Measurements from ENCODE around the gene GMEB2.
"Not testable (repeated sequence)": the region's sequence is repeated elsewhere in the genome, so short reads cannot be mapped to it uniquely, and the experiment has no call there.

GMEB2 gene

GRCh38 chr20:63618291-63618980, 8.5 kb downstream of the GMEB2 start:
- TF ChIP-seq ZFX (IDR thresholded peaks at IDR 0.05; ENCODE audit: borderline replicate concordance) (no peak), CTCF (IDR thresholded peaks at IDR 0.05) (no peak)

GRCh38 chr20:63617876-63618265, 9.0 kb downstream of the GMEB2 start:
- no peak overlapping the region for H3K27ac ChIP-seq
- no peak for TF ChIP-seq ZFX (IDR thresholded peaks at IDR 0.05; ENCODE audit: borderline replicate concordance)
- no peak for TF ChIP-seq CTCF (IDR thresholded peaks at IDR 0.05)

More at GRCh38 chr20:63618291-63618980, 8.5 kb downstream of the GMEB2 start:
- H3K27ac ChIP-seq, result no peak overlapping the region

- TF ChIP-seq CTCF (IDR thresholded peaks at IDR 0.05) (no peak), ZFX (IDR thresholded peaks at IDR 0.05; ENCODE audit: borderline replicate concordance) (no peak)
- H3K27ac ChIP-seq, result no peak overlapping the region
Measured at GRCh38 chr20:63617092-63617875, 9.6 kb downstream of the GMEB2 start.

- TF ChIP-seq CTCF (IDR thresholded peaks at IDR 0.05), result peak; percentile 48
- not testable (repeated sequence) for H3K27ac ChIP-seq
Measured at GRCh38 chr20:63613863-63614594, 12.9 kb downstream of the GMEB2 start.

GRCh38 chr20:63612276-63612931, 14.5 kb downstream of the GMEB2 start:
- no peak overlapping the region for H3K27ac ChIP-seq

GRCh38 chr20:63611646-63612045, 15.3 kb downstream of the GMEB2 start:
- no peak for TF ChIP-seq CTCF (IDR thresholded peaks at IDR 0.05)
- TF ChIP-seq ZFX (IDR thresholded peaks at IDR 0.05; ENCODE audit: borderline replicate concordance), result no peak
- no peak overlapping the region for H3K27ac ChIP-seq

More at GRCh38 chr20:63612276-63612931, 14.5 kb downstream of the GMEB2 start:
- no peak for TF ChIP-seq CTCF (IDR thresholded peaks at IDR 0.05)

Measured in 22Rv1 (cell line).